Pons (tissue), 1 donor: ENCODE measurements around the gene KRT77.
"Not testable (repeated sequence)": the region's sequence is repeated elsewhere in the genome, so short reads cannot be mapped to it uniquely, and the experiment has no call there.

Source experiments
- DNase-seq: peaks from one replicate; pipeline ENCODE4 v3.0.0-alpha.2; 2016; ENCODE audit warnings: low spot score

KRT77 gene

DNA sequence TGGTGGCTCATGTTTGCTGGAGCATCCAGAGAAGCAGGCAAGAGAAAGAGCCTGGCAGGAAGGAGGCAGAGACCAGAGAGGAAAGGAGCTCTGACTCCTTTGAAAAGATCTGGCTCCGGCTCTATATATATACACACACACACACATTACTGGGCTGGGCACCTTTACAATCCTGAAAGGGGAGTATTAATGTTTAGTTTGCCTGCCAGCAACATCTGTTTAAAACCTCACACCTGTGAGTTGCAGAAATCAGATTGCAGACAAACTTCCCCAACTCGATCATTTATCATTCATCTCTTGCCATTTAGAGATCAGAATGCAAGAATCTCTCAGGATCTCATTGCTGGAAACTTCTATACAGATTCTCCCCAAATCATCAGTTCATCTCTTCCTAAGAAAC is at the start of gene KRT77:
TSS of gene KRT77 (minus strand) at position 101 of the 400 bp plus-strand sequence. CDS start at position 11, 90 bp downstream.
- DNase-seq: no peak

DNA sequence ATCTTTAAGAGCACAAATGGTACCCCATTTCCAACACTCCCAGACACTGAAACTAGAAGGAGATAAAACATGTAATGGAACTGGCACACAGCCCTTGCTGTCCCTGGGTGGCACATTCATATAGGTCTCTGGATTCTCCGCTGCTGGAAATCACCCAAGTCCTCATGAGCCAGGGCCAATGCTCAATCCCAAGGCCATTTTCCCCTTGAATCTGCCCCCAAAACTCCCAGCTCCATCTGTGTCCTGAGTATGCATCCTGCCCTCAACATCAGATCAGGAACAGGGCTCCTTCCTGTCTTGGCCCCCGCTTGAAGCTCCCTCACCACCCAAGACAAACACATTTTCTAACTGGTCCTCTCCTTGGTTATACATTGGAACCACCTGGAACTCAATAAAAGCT is 49.2 kb upstream of the KRT77 start:
- no peak for DNase-seq

DNA sequence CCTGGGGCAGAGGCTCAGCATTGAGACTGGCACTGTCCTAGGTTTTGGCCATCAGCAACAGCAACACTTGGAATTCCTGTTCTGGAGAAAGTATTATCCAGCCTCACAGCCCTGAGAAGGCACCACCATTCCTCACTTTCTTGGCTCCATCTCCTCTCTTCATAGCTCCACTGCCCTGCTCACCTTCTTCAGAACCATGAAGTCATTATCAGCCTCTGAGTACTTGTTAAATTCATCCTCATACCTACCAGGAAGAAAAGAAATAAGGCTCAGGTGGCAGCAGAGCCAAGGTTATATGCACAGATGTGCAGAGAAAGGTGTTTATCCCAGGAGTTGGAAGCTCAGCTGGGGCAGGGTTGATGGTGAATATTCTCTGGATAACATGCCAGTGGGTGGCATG is 48.5 kb upstream of the KRT77 start:
- no peak for DNase-seq

DNA sequence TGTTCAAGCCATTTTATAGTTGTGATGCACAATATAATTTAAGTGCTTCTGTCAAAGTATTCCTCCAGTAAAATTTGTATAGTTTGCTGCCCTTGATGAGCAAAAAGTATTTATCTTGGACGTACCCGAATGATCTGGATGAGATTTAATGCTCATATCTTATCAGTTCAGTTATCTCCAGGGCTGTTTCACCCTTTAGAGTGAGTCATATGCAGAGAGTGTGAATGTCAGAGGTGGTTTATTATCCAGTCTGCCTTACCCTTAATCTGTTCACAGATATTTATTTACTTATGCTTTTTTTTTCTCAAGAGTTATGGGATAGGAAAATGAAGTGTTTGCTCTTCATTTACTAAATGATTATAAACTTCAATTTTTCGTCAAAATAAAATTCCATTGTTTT is 47.2 kb upstream of the KRT77 start:
- not testable (repeated sequence) for DNase-seq

DNA sequence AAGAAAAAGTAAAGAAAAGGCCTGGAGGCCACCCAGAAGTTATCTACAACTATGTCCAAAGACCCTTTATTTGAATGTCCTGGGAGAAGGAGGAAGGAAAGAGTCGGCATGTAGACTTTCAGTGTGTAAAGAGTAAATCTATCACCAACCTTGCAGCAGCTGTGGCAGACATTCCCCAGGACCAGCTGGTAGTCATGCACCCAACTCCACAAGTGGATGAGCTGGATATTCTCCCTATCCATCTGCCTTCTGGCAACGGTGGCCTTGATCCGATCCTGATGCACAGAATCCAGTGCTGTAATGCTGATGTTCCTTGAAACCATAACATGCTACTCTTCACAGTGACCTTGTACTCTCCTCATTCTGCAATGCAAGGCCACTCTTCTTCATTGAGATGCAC is 46.5 kb upstream of the KRT77 start:
- no peak for DNase-seq

DNA sequence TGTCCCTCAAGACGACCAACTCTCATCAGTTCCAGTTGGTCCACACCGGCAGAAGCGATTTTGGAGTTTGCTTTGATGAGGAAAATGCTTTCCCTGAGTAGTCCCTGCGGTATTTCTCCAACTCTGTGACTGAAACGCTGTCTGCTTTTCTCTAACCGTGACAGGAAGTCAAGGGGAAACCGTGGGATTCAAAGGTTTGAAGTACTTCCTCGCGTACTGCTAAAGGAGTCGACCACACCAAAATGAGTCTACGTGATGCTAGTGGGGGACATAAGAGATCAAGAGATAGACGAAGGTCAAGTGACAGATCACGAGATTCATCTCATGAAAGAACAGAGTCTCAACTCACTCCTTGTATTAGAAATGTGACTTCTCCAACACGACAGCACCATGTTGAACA is 45.3 kb upstream of the KRT77 start:
- no peak for DNase-seq

DNA sequence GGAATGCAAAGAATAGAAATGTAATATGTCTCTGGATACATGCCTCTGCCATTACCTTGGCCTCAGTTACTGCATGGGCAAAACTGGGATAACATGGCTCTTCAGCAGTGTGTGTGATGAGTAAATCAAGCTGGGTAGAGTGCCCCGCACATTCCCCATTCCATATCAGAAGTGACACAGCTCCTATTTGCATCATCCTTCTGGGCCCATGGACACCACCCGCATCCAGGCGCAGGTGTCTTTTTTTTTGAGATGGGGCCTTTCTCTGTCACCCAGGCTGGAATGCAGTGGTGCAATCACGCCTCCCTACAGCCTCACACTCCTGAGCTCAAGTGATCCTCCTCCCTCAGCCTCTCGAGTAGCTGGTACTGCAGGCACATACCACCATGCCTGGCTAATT is 42.2 kb upstream of the KRT77 start:
- DNase-seq: no peak

DNA sequence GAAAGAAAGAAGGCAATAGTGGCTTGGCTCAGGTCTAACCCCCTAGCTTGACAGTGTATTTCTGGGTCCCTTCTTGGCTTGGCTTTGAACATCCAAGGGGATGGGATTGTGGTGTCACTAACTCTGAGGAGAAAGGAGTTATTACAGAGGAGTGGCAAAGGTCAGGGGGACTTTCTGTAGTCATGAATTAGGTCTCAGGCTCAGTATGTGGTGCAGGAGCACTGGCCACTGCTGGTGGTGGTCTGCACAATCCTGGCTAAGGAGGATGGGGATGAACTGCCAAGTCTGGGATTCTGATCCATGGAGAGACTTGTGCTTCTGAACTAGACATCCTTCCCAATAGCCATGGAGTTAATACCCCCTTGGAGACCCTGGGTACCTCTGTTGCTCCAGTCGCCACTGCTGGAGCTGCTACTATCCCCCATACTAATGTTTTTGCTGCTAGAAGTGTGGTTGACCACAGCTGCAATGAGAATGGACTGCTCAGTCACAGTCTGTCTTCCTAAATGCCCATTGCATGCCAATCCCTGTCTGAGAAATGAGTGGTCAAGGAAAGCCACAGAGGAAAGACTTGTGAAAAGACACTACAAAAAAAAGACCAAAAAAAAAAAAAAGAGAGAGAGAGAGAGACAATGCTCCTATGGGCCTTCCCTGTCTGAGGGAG is 41.3 kb upstream of the KRT77 start:
- DNase-seq: no peak

DNA sequence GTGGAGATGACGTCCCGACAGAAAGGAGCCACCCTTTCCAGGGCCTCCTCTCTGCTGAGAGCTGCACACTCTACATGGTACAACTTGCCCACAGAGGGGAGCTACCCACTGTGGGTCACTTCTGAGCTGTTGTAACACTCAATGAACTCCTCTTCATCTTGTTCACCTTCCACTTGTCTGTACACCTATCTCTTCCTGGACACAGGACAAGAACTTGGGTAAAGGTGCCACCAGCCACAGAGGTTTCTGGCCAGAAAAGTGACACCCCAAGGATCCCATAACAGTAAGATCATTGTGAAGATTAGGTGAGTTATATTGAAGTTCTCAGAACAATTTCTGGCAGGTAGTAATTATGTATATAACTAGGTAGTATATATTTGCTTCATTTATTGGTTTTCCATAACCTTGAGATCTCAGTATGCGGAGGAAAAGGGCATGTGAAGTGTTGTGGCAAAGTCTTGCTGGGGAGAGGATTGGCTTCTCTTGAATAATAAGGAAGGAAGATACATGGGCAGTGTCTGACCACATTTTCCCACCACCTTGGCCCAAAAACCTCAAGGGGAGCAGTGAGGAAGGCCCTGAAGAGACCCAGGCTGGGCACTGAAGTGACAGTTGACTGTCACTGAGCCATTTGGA is 39.6 kb upstream of the KRT77 start:
- DNase-seq: no peak

DNA sequence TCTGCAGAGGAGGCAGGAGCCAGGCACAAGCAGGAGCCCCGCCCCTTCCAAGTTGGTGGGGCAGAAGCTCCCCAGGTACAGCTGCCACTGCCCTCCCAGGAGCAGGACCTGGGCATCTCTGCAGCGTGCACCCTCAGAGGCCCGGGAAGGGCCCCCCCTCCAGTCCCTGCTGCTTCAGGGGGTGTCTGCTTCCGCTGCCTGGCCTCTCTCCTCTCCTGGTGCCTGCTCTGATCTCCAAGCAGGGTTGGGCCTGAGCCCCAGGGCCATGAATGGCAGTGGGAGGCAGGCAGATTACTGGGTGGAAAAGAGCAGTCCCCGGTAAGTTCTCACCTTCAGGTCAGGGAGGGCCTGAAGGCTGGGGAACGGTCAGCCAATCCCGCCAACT is 38.9 kb upstream of the KRT77 start:
- no peak for DNase-seq

DNA sequence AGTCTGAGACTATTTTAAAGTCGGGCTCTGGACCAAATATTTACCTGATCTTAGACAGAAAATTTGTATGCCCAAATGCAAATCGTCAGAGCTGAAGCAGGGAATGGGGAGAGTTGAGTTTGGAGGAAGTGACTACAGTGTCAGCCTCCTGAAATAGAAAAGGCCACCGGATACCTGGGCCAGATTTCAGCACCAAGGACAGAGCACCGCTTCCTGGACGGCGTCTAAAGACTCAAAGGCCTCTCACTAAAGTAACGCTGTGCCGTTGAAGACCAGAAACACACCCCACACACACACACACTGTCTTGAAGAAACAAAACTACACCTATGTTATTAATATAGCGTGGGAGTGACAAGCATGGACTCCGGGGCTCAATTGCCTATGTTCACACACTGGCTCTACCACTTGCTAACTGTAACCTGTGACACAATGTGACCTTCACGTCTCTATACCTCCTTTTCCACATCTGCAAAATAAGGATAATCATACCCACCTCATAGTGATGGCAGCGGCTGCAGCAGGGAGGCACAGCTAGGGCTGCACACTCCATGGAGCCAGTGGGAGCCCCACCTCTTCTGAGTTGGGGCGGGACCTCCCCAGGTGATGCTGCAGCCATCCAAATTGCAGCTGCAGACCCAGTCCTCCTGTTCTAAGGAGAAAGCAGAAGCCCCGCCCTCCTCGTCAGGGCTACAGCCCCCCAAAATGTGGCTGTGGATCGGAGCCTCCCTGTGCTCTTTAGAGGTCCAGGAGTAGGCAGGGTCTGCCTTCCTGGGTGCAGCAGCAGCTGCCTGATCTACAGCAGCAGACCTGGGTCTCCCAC is 38.3 kb upstream of the KRT77 start:
- no peak for DNase-seq

DNA sequence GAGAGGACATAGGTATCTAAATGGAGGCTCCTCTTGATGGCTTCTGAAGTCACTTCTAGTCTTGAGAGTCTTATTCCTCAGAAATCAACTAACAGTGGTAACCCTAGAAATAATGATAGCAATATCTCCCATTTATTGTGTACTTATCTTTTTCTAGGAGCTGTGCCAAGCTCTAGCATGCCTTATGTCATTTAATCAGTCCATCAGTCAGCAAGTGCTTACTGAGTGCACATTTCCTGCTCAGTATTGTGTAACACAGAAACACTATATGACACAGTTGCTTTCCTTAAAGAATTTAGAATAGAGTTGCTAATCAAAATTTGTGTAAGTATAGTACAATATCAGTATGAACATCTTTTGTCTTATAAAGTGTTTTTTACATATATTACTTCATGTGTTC is 37.3 kb upstream of the KRT77 start:
- DNase-seq: no peak

DNA sequence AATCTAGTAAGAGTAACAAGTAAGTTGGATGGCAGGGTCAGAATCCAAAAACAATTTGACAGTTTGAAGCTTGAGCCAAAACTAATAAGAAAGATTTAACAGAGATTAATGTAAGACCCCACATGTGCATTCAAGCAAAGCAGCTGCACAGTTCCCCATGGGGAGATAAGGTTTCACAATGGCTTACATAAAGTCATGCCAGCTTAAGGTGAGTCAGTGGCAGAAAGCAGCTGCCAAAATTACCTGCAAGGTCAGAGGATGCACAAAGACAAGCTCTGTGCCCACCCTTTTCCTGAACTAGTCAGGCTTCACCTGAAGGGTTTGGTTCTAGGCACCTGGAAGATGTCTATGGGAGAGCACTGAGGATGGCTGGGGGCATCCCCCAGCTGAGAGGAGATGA is 36.6 kb upstream of the KRT77 start:
- no peak for DNase-seq

DNA sequence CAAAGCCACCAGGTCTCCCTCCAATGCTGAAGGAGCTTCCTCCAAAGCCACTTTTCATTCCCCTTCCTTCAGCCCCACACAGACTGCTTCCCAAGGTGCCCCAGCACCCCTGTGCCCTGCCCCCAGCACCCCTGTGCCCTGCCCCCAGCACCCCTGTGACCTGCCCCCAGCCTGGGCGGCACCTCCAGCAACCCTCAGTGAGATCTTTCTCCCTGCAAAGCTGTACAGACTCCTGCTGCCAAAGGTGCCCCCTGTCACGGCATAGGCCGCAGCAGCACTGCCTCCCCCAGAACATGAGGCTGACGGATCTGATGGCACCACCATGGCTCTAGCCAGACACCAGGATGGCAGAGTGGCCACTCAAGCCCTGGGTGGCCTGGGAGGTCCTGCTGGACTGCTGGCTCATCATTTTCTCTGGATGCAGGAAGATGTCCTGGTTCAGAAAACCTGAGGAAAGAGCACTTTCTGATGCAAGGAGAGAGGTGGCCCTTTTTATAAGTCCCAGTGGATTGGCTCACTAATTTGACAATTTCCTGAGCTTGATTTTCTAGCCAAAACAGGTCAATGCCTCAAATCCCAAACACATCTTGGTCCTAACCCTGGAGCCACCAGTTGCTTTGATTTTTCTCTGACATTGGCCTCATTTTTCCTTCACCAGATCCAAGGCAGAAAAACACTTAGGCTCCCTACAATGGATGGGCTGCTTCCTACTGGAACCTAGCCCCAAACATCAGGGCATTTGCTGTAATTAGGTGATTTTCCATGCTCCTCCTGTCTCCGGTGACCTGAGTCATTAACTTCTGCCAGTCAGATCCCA is 32.7 kb upstream of the KRT77 start:
- DNase-seq: no peak

DNA sequence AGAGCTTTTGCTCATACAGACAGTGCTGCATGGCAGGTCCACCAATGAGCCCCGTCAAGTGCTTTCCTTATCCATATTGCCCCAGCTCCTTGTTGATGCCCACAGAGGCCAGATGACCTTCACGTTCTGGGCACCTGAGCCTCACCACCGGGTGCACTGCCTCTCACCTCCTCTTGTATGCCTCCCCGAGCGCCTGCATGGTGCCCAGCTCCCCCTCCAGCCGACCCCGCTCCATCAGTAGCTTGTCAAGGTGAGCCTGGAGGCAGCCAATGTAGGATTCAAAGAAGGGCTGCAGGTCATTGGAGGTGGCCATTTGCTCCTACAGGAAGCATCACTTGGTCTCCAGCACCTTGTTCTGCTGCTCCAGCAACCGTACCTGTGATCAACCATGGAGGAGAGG is 31.8 kb upstream of the KRT77 start:
- no peak for DNase-seq

DNA sequence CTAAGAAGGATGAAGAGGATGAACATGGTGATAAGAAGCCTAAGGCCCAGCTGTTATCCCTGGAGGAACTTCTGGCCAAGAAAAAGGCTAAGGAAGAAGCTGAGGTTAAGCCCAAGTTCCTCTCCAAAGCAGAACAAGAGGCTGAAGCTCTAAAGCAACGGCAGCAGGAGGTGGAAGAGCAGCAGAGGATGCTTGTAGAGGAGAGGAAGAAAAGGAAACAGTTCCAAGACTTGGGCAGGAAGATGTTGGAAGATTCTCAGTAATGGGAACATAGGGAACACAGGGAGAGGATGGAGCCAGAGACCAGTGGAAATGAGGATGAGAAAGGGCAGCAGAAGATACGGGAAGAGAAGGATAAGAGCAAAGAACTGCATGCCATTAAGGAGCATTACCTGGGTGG is 27.5 kb upstream of the KRT77 start:
- DNase-seq: no peak

DNA sequence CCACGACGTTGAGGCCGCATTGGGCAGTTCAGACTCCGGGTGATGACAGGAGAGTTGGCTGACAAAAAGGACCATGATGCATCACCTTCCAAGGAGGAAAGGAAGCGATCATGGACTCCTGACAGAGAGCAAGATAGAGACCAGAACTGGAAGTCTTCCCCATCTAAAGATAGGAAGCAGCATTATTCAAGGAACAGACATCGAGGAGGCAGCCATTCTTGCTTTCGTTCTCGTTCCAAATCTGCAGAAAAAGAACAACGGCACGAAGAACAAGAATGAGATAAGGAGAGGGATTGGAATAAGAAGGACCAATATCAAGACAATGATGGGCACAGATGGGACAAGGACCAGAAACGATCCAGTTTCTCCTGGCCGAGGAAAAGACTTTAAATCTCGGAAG is 27.1 kb upstream of the KRT77 start:
- no peak for DNase-seq

DNA sequence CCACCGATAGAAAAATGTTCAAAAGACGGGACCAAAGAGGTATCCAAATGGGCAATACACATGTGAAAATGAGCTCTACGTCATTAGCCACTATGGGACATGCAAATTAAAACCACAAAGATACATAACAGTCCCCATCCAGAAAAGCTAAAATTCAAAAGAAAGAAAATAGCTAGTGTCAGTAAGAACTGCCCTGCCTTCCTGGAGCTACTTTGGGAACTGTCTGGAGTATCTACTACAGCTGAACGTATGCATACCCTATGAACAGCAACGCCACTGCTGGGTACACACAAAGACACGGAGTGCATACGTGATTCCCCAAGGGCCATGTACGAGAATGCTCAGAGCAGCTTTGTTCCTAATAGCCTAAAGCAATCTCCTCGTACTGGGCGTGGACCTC is 25.8 kb upstream of the KRT77 start:
- DNase-seq: no peak

DNA sequence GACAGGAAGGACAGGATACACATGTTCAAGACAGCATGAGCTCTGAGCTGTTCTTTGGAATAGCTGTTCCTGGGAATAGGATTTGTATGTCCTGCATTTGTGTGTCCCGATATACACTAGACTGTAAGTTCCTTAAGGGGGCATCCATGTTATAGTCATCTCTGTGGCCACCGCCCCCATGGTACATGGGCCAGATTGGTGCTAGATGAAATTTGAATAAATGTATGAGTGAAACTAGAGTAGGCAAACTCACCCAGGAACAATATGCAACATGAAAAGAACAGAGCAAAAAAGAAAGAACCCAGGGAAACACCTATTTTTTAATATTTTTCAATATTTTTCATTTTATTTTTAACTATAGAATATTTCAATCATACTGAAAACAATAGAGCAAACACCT is 25.1 kb upstream of the KRT77 start:
- no peak for DNase-seq

DNA sequence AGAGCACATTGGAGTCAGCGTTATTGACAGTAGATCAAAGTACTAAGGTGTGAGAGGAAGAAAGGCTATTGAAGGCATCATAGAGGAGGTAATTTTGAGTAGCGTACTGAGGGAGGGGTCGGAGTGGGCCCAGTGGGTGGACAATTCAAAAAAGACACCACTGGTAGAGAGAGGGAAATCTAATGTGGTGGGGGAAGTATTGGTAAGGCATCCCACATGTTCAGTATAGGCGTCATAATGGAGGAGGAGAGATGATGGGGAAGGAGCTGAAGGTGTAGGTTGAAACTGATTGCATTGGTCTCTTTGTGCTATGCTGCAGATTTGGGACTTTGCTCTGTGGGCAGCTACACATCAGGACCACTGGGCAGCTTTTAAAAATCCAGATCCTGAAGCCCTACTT is 23.7 kb upstream of the KRT77 start:
- no peak for DNase-seq

DNA sequence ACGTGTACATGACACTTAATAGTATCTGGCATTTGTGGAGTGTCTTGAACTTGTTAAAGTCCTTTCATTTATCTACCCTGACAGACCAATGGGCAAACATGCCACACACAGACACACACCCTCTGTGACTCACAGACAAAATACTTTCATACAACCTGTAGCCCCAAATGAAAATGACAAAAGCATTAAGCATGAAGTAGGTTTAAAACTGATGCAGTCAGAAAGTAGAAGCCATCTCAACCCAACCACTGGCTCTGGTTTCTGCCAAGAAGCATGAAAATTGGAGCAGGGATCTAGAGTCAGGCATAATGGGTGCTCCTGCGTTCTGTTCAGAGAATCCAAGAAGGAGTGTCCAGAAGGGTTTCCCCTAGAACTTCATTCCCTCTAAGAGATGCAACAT is 23.1 kb upstream of the KRT77 start:
- DNase-seq: no peak

DNA sequence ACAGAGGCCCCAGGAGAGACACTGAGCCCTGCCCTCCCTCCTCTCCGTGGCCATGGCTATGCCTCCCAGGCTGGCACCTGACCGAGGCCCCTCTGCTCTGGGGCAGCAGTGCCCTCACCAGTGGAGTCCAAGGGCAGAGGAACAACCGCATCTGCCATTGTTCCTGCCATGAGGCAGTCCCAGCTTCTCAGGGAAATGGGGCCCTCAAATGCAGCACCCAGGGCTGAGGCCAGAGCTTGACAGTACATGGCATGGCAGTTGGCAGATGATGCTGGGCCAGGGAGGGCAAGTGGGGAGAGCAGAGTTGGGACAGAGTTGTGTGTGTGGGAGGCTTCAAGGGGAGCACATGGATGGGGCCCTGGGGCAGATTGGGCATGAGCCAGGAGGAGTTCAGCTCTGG is 21.1 kb upstream of the KRT77 start:
- no peak for DNase-seq

DNA sequence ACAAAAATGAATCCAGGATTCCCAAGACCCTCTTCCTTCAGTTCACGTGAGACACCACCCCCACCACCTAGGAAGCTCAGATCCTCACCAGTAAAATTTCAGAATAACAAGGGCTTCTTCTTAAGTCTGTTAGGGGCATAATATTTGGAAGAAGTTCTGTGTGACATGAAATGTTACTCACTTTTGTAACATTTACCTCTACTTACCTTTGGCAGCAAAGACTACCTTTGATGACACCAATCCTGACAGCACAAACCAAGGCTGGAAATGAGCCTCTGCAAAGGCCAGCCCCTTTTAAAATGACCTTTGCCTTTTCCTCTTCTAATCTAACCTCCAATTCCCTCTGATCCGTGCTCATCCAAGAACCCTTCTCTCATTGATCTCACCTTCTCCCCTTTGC is 19.4 kb upstream of the KRT77 start:
- no peak for DNase-seq
